ENCODE measurements around the gene VEGFA. TPM values are rescaled to one million over a fixed set of nuclear protein-coding genes. Genes with fewer than 3 reads are reported as not detected.

Gene VEGFA
- total RNA-seq, 1 experiment from 2014 or later, result 80.2 TPM

GRCh38 chr6:43819958-43820357 lies 49.9 kb downstream of the VEGFA start:
- no peak overlapping the region for H3K27ac ChIP-seq

GRCh38 chr6:43820486-43820885 lies 50.5 kb downstream of the VEGFA start:
- H3K27me3 ChIP-seq (replicated peaks), result peaks cover 4% of the 10 kb centered on the region
- H3K27ac ChIP-seq, result no peak overlapping the region
- H3K9me3 ChIP-seq (replicated peaks), result no peaks in the 10 kb centered on the region
- H3K36me3 ChIP-seq, result no peaks in the 10 kb centered on the region
- 0 out of 2 replicates have a peak, but pooled peaks cover 3% of the 10 kb centered on the region for H3K4me1 ChIP-seq (replicated peaks)
- no peak for DNase-seq (ENCODE audit: low read depth in 1 of 2, low spot score in 2 of 2)
- H3K4me3 ChIP-seq, result no peak overlapping the region

More at GRCh38 chr6:43819958-43820357, 49.9 kb downstream of the VEGFA start:
- Histone ChIP-seq H3K27me3 (replicated peaks) (peaks cover 4% of the 10 kb centered on the region), H3K36me3 (no peaks in the 10 kb centered on the region), H3K9me3 (replicated peaks) (no peaks in the 10 kb centered on the region), H3K4me1 (replicated peaks) (0 out of 2 replicates have a peak, but pooled peaks cover 3% of the 10 kb centered on the region), H3K4me3 (no peak overlapping the region)
- no peak for DNase-seq (ENCODE audit: low read depth in 1 of 2, low spot score in 2 of 2)

GRCh38 chr6:43821101-43821886 lies 51.3 kb downstream of the VEGFA start:
- Histone ChIP-seq H3K36me3 (no peaks in the 10 kb centered on the region), H3K4me1 (replicated peaks) (0 out of 2 replicates have a peak, but pooled peaks cover 3% of the 10 kb centered on the region), H3K4me3 (no peak overlapping the region), H3K9me3 (replicated peaks) (no peaks in the 10 kb centered on the region), H3K27ac (no peak overlapping the region), H3K27me3 (replicated peaks) (peaks cover 4% of the 10 kb centered on the region)
- no peak for DNase-seq (ENCODE audit: low read depth in 1 of 2, low spot score in 2 of 2)

- Histone ChIP-seq H3K36me3 (no peaks in the 10 kb centered on the region), H3K27ac (no peak overlapping the region), H3K27me3 (replicated peaks) (peaks cover 4% of the 10 kb centered on the region), H3K9me3 (replicated peaks) (no peaks in the 10 kb centered on the region), H3K4me1 (replicated peaks) (no peaks in the 10 kb centered on the region), H3K4me3 (no peak overlapping the region)
- DNase-seq (ENCODE audit: low read depth in 1 of 2, low spot score in 2 of 2), result no peak
These were observed 53.4 kb downstream of the VEGFA start for GRCh38 chr6:43823390-43823789.

GRCh38 chr6:43823879-43824702 lies 54.1 kb downstream of the VEGFA start:
- Histone ChIP-seq H3K27ac (no peak overlapping the region), H3K36me3 (no peaks in the 10 kb centered on the region), H3K4me1 (replicated peaks) (no peaks in the 10 kb centered on the region), H3K4me3 (no peak overlapping the region), H3K9me3 (replicated peaks) (no peaks in the 10 kb centered on the region), H3K27me3 (replicated peaks) (peaks cover 4% of the 10 kb centered on the region)
- no peak for DNase-seq (ENCODE audit: low read depth in 1 of 2, low spot score in 2 of 2)

- Histone ChIP-seq H3K4me3 (no peak overlapping the region), H3K36me3 (no peaks in the 10 kb centered on the region), H3K27ac (no peak overlapping the region), H3K27me3 (replicated peaks) (peaks cover 4% of the 10 kb centered on the region), H3K4me1 (replicated peaks) (no peaks in the 10 kb centered on the region), H3K9me3 (replicated peaks) (no peaks in the 10 kb centered on the region)
- no peak for DNase-seq (ENCODE audit: low read depth in 1 of 2, low spot score in 2 of 2)
These were observed 54.7 kb downstream of the VEGFA start for GRCh38 chr6:43824703-43825064.

- Histone ChIP-seq H3K4me3 (no peak overlapping the region), H3K4me1 (replicated peaks) (no peaks in the 10 kb centered on the region), H3K27ac (no peak overlapping the region), H3K36me3 (no peaks in the 10 kb centered on the region), H3K9me3 (replicated peaks) (no peaks in the 10 kb centered on the region), H3K27me3 (replicated peaks) (peaks cover 4% of the 10 kb centered on the region)
- DNase-seq (ENCODE audit: low read depth in 1 of 2, low spot score in 2 of 2), result no peak
These were observed 55.4 kb downstream of the VEGFA start for GRCh38 chr6:43825187-43826115.

- Histone ChIP-seq H3K36me3 (no peaks in the 10 kb centered on the region), H3K4me1 (replicated peaks) (no peaks in the 10 kb centered on the region), H3K4me3 (no peak overlapping the region), H3K9me3 (replicated peaks) (no peaks in the 10 kb centered on the region), H3K27me3 (replicated peaks) (no peaks in the 10 kb centered on the region), H3K27ac (no peak overlapping the region)
- DNase-seq (ENCODE audit: low read depth in 1 of 2, low spot score in 2 of 2), result no peak
These were observed 56.7 kb downstream of the VEGFA start for GRCh38 chr6:43826730-43827129.

GRCh38 chr6:43827898-43828297 lies 57.9 kb downstream of the VEGFA start:
- Histone ChIP-seq H3K36me3 (no peaks in the 10 kb centered on the region), H3K27me3 (replicated peaks) (no peaks in the 10 kb centered on the region), H3K4me3 (no peak overlapping the region), H3K27ac (no peak overlapping the region), H3K4me1 (replicated peaks) (peaks cover 6% of the 10 kb centered on the region), H3K9me3 (replicated peaks) (no peaks in the 10 kb centered on the region)
- no peak for DNase-seq (ENCODE audit: low read depth in 1 of 2, low spot score in 2 of 2)

- H3K9me3 ChIP-seq (replicated peaks), result no peaks in the 10 kb centered on the region
- no peak overlapping the region for H3K27ac ChIP-seq
- peaks cover 14% of the 10 kb centered on the region for H3K4me1 ChIP-seq (replicated peaks)
- DNase-seq (ENCODE audit: low read depth in 1 of 2, low spot score in 2 of 2), result no peak
- H3K27me3 ChIP-seq (replicated peaks), result no peaks in the 10 kb centered on the region
- no peak overlapping the region for H3K4me3 ChIP-seq
- no peaks in the 10 kb centered on the region for H3K36me3 ChIP-seq
These were observed 58.7 kb downstream of the VEGFA start for GRCh38 chr6:43828711-43829110.

- no peak for DNase-seq (ENCODE audit: low read depth in 1 of 2, low spot score in 2 of 2)
- Histone ChIP-seq H3K9me3 (replicated peaks) (no peaks in the 10 kb centered on the region), H3K4me3 (no peak overlapping the region), H3K36me3 (no peaks in the 10 kb centered on the region), H3K27ac (no peak overlapping the region), H3K4me1 (replicated peaks) (peaks cover 16% of the 10 kb centered on the region), H3K27me3 (replicated peaks) (no peaks in the 10 kb centered on the region)
These were observed 59.5 kb downstream of the VEGFA start for GRCh38 chr6:43829470-43829869.

- no peaks in the 10 kb centered on the region for H3K36me3 ChIP-seq
- no peak overlapping the region for H3K27ac ChIP-seq
- no peaks in the 10 kb centered on the region for H3K27me3 ChIP-seq (replicated peaks)
- H3K4me3 ChIP-seq, result no peak overlapping the region
- no peak for DNase-seq (ENCODE audit: low read depth in 1 of 2, low spot score in 2 of 2)
- no peaks in the 10 kb centered on the region for H3K9me3 ChIP-seq (replicated peaks)
- peaks cover 20% of the 10 kb centered on the region for H3K4me1 ChIP-seq (replicated peaks)
These were observed 60.8 kb downstream of the VEGFA start for GRCh38 chr6:43830775-43831174.

- Histone ChIP-seq H3K9me3 (replicated peaks) (no peaks in the 10 kb centered on the region), H3K27ac (no peak overlapping the region), H3K4me1 (replicated peaks) (peaks cover 24% of the 10 kb centered on the region), H3K27me3 (replicated peaks) (no peaks in the 10 kb centered on the region), H3K4me3 (no peak overlapping the region), H3K36me3 (no peaks in the 10 kb centered on the region)
- DNase-seq (ENCODE audit: low read depth in 1 of 2, low spot score in 2 of 2), result no peak
These were observed 61.2 kb downstream of the VEGFA start for GRCh38 chr6:43831191-43831590.

Data from SJSA1 (cell line).